HEK293 (cell line): Measurements from ENCODE around the gene ERCC2.

Source experiments
- CTCF ChIA-PET: fragments of 350-600 bp; formaldehyde crosslinking; extraction: SDS; loops from one replicate; lab custom pipeline; 2021; ENCODE audit warnings: antibody characterized with exemption; lab: Yijun Ruan, JAX
- POLR2A ChIA-PET: fragments of 300-600 bp; formaldehyde crosslinking; extraction: SDS; loops from one replicate; lab custom pipeline; 2020; ENCODE audit warnings: antibody characterized with exemption, inconsistent platforms; lab: Yijun Ruan, JAX
- H3K27ac ChIP-seq: fragments of 200-500 bp; sonication (Bioruptor generic); 2 replicates; pipeline ENCODE4 v1.5.1; 2014; ENCODE audit warnings: low read depth, low read length, control low read depth, inconsistent platforms; ENCODE audit errors: extremely low read depth
- H3K36me3 ChIP-seq, 2 experiments: fragments of 200-500 bp in 1 of 2; sonication (Bioruptor generic) in 1 of 2; 1 replicate in 1 of 2; 2 replicates in 1 of 2; pipeline ENCODE4 v1.5.1; 2014 to 2017; ENCODE audit warnings: inconsistent platforms in 2 of 2, low read length in 2 of 2; ENCODE audit not compliant: control insufficient read depth in 2 of 2, insufficient read depth in 1 of 2
- H3K4me1 ChIP-seq: fragments of 200-500 bp; sonication (Bioruptor generic); 2 replicates; pipeline ENCODE4 v1.5.1; 2014; ENCODE audit warnings: mild to moderate bottlenecking, low read length, inconsistent platforms; ENCODE audit not compliant: control insufficient read depth, insufficient read depth
- H3K4me3 ChIP-seq: 2 replicates; pipeline ENCODE4 v1.5.1; 2011; ENCODE audit warnings: low read depth, mild to moderate bottlenecking, control low read depth, low read length, moderate library complexity
- H3K9me3 ChIP-seq: fragments of 200-500 bp; sonication (Bioruptor generic); 2 replicates; pipeline ENCODE4 v1.5.1; 2014; ENCODE audit warnings: low read depth, low read length, inconsistent platforms; ENCODE audit not compliant: control insufficient read depth, insufficient read depth
- EGR2 ChIP-seq: fragments of 450-650 bp; formaldehyde crosslinking; IDR thresholded peaks from 2 replicates; pipeline ENCODE4 v1.5.1; 2016; ENCODE audit warnings: low read depth, missing biosample characterization, missing genetic modification characterization
- HIC1 ChIP-seq: fragments of 450-650 bp; formaldehyde crosslinking; IDR thresholded peaks from 2 replicates; pipeline ENCODE4 v1.5.1; 2016; ENCODE audit warnings: missing biosample characterization, missing genetic modification characterization
- KLF1 ChIP-seq: fragments of 450-650 bp; formaldehyde crosslinking; IDR thresholded peaks from 2 replicates; pipeline ENCODE4 v1.5.1; 2016; ENCODE audit warnings: missing biosample characterization, missing genetic modification characterization
- KLF7 ChIP-seq: fragments of 450-650 bp; formaldehyde crosslinking; IDR thresholded peaks from 2 replicates; pipeline ENCODE4 v1.5.1; 2016; ENCODE audit warnings: missing biosample characterization, missing genetic modification characterization, borderline replicate concordance
- PRDM1 ChIP-seq: fragments of 450-650 bp; formaldehyde crosslinking; IDR thresholded peaks from 2 replicates; pipeline ENCODE4; 2016; ENCODE audit warnings: missing biosample characterization, missing genetic modification characterization
- SALL2 ChIP-seq: fragments of 450-650 bp; formaldehyde crosslinking; IDR thresholded peaks from 2 replicates; pipeline ENCODE4 v1.5.0; 2017; ENCODE audit warnings: missing biosample characterization, mild to moderate bottlenecking, missing genetic modification characterization, borderline replicate concordance
- SP7 ChIP-seq: fragments of 450-650 bp; formaldehyde crosslinking; IDR thresholded peaks from 2 replicates; pipeline ENCODE4 v1.5.1; 2016; ENCODE audit warnings: missing biosample characterization, missing genetic modification characterization
- TCF7L2 ChIP-seq: IDR thresholded peaks from 2 replicates; pipeline ENCODE4 v1.6.1; 2011; ENCODE audit warnings: low read depth, mild to moderate bottlenecking, inconsistent platforms, low read length, moderate library complexity, borderline replicate concordance
- ZBTB44 ChIP-seq: fragments of 450-650 bp; IDR thresholded peaks from 2 replicates; pipeline ENCODE4 v1.5.1; 2018; ENCODE audit warnings: missing biosample characterization, mild to moderate bottlenecking, missing genetic modification characterization
- ZFP41 ChIP-seq: fragments of 450-650 bp; formaldehyde crosslinking; IDR thresholded peaks from 2 replicates; pipeline ENCODE4 v1.5.1; 2016; ENCODE audit warnings: missing biosample characterization, missing genetic modification characterization, borderline replicate concordance
- ZIC2 ChIP-seq: fragments of 450-650 bp; formaldehyde crosslinking; IDR thresholded peaks from 2 replicates; pipeline ENCODE4 v1.5.1; 2016; ENCODE audit warnings: missing biosample characterization, missing genetic modification characterization
- ZNF121 ChIP-seq: fragments of 450-650 bp; formaldehyde crosslinking; IDR thresholded peaks from 2 replicates; pipeline ENCODE4 v1.5.1; 2016; ENCODE audit warnings: missing biosample characterization, missing genetic modification characterization
- ZNF19 ChIP-seq: fragments of 450-650 bp; formaldehyde crosslinking; IDR thresholded peaks from 2 replicates; pipeline ENCODE4; 2016; ENCODE audit warnings: missing biosample characterization, missing genetic modification characterization, low read depth
- ZNF324 ChIP-seq: fragments of 450-650 bp; formaldehyde crosslinking; IDR thresholded peaks from 2 replicates; pipeline ENCODE4 v1.5.1; 2016; ENCODE audit warnings: missing biosample characterization, missing genetic modification characterization
- ZNF514 ChIP-seq: fragments of 450-650 bp; formaldehyde crosslinking; IDR thresholded peaks from 2 replicates; pipeline ENCODE4 v1.5.1; 2016; ENCODE audit warnings: missing biosample characterization, missing genetic modification characterization
- ZNF544 ChIP-seq: fragments of 450-650 bp; formaldehyde crosslinking; IDR thresholded peaks from 2 replicates; pipeline ENCODE4 v1.5.0; 2017; ENCODE audit warnings: missing biosample characterization, missing genetic modification characterization
- ZNF621 ChIP-seq: fragments of 450-650 bp; formaldehyde crosslinking; IDR thresholded peaks from 2 replicates; pipeline ENCODE4 v1.5.1; 2017; ENCODE audit warnings: missing biosample characterization, missing genetic modification characterization
- ZNF623 ChIP-seq: fragments of 450-650 bp; formaldehyde crosslinking; IDR thresholded peaks from 2 replicates; pipeline ENCODE4 v1.5.1; 2016; ENCODE audit warnings: missing biosample characterization, missing genetic modification characterization
- ZSCAN23 ChIP-seq: fragments of 450-650 bp; formaldehyde crosslinking; IDR thresholded peaks from 2 replicates; pipeline ENCODE4 v1.5.1; 2016; ENCODE audit warnings: missing biosample characterization, missing genetic modification characterization
- TF ChIP-seq, protein P1 (sequence below): fragments of 450-650 bp; formaldehyde crosslinking; IDR thresholded peaks from 2 replicates; pipeline ENCODE4 v1.5.1; 2016; ENCODE audit warnings: missing biosample characterization, missing genetic modification characterization
- TF ChIP-seq, protein P2 (sequence below): IDR thresholded peaks from 2 replicates; pipeline ENCODE4 v1.6.1; 2011; ENCODE audit warnings: mild to moderate bottlenecking, low read depth, low read length, borderline replicate concordance
- TF ChIP-seq, protein P3 (sequence below): fragments of 450-650 bp; formaldehyde crosslinking; IDR thresholded peaks from 2 replicates; pipeline ENCODE4 v1.5.1; 2016; ENCODE audit warnings: missing biosample characterization, missing genetic modification characterization

The ERCC2 gene

GRCh38 chr19:45364696-45365095 is 5.7 kb downstream of the ERCC2 start:
- no peak overlapping the region for H3K4me3 ChIP-seq
- H3K4me1 ChIP-seq, result no peaks in the 10 kb centered on the region
- H3K36me3 ChIP-seq, result peaks cover 41 to 61% of the 10 kb centered on the region in 2 experiments; a peak in 2 of 3 replicates
- no peaks in the 10 kb centered on the region for H3K9me3 ChIP-seq
- TF ChIP-seq HIC1 (tag by site-specific recombination) (0 out of 2 replicates have a peak, but pooled peaks have one; percentile 29), KLF7 (tag by site-specific recombination) (no peak), ZNF623 (no peak), PRDM1 (tag by site-specific recombination) (no peak), ZIC2 (tag by site-specific recombination) (no peak), KLF1 (no peak)
- TF ChIP-seq, protein P1, sequence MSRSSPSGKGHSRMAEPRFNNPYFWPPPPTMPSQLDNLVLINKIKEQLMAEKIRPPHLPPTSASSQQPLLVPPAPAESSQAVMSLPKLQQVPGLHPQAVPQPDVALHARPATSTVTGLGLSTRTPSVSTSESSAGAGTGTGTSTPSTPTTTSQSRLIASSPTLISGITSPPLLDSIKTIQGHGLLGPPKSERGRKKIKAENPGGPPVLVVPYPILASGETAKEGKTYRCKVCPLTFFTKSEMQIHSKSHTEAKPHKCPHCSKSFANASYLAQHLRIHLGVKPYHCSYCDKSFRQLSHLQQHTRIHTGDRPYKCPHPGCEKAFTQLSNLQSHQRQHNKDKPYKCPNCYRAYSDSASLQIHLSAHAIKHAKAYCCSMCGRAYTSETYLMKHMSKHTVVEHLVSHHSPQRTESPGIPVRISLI (tag by site-specific recombination), result no peak
- TF ChIP-seq, protein P2, sequence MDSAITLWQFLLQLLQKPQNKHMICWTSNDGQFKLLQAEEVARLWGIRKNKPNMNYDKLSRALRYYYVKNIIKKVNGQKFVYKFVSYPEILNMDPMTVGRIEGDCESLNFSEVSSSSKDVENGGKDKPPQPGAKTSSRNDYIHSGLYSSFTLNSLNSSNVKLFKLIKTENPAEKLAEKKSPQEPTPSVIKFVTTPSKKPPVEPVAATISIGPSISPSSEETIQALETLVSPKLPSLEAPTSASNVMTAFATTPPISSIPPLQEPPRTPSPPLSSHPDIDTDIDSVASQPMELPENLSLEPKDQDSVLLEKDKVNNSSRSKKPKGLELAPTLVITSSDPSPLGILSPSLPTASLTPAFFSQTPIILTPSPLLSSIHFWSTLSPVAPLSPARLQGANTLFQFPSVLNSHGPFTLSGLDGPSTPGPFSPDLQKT, result no peak
- POLR2A ChIA-PET, result no interaction called here
- CTCF ChIA-PET, result interaction anchor here (1.2 kb wide), 1 partner anchor 38 kb away, joined by 5 read pairs; no protein-coding TSS in a partner anchor
- no peak overlapping the region for H3K27ac ChIP-seq

GRCh38 chr19:45363861-45364459 is 6.4 kb downstream of the ERCC2 start:
- Histone ChIP-seq H3K27ac (no peak overlapping the region), H3K36me3 (peaks cover 48 to 65% of the 10 kb centered on the region in 2 experiments; a peak in 2 of 3 replicates), H3K4me3 (no peak overlapping the region), H3K4me1 (no peaks in the 10 kb centered on the region), H3K9me3 (no peaks in the 10 kb centered on the region)
- ChIA-PET CTCF (interaction anchor here (1.2 kb wide), 1 partner anchor 39 kb away, joined by 5 read pairs; no protein-coding TSS in a partner anchor), POLR2A (no interaction called here)
- TF ChIP-seq ZNF121 (tag by site-specific recombination), result no peak
- TF ChIP-seq, protein P3, sequence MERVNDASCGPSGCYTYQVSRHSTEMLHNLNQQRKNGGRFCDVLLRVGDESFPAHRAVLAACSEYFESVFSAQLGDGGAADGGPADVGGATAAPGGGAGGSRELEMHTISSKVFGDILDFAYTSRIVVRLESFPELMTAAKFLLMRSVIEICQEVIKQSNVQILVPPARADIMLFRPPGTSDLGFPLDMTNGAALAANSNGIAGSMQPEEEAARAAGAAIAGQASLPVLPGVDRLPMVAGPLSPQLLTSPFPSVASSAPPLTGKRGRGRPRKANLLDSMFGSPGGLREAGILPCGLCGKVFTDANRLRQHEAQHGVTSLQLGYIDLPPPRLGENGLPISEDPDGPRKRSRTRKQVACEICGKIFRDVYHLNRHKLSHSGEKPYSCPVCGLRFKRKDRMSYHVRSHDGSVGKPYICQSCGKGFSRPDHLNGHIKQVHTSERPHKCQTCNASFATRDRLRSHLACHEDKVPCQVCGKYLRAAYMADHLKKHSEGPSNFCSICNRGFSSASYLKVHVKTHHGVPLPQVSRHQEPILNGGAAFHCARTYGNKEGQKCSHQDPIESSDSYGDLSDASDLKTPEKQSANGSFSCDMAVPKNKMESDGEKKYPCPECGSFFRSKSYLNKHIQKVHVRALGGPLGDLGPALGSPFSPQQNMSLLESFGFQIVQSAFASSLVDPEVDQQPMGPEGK (tag by site-specific recombination), result no peak
- no peak for TF ChIP-seq ZNF19 (tag by site-specific recombination)
- TF ChIP-seq ZBTB44 (tag by site-specific recombination), result no peak
- TF ChIP-seq ZNF324 (tag by site-specific recombination), result no peak
- TF ChIP-seq ZFP41 (tag by site-specific recombination), result no peak
- no peak for TF ChIP-seq SALL2 (tag by site-specific recombination)
- no peak for TF ChIP-seq EGR2
- no peak for TF ChIP-seq TCF7L2
- no peak for TF ChIP-seq ZSCAN23 (tag by site-specific recombination)
- no peak for TF ChIP-seq SP7
- TF ChIP-seq ZNF544, result no peak
- no peak for TF ChIP-seq ZNF514
- TF ChIP-seq ZNF621 (tag by site-specific recombination), result no peak
